T-helper 1 cell treated with Interleukin-12 subunit alpha and Interleukin-12 subunit beta and Interleukin-4 antibody, amounts not matched to agents 30 ng/mL and 1 ng/mL, for 36 hours (primary cell): ENCODE measurements around the gene POLR2B. TPM values are rescaled to one million over a fixed set of nuclear protein-coding genes. Genes with fewer than 3 reads are reported as not detected.
"Not testable (repeated sequence)": the region's sequence is repeated elsewhere in the genome, so short reads cannot be mapped to it uniquely, and the experiment has no call there.

Experiments
- intact Hi-C: fragments of 100-400 bp; cut with micrococcal nuclease; formaldehyde crosslinking; loops from one replicate; pipeline ENCODE4 v1.15.1; 2024
- total RNA-seq: library from RNA; stranded (reverse); gene quantifications from 2 replicates; pipeline ENCODE4 v1.2.3, GENCODE V29; 2022

The POLR2B gene
- total RNA-seq, 1 donor from 2014 or later = 113 TPM

DNA sequence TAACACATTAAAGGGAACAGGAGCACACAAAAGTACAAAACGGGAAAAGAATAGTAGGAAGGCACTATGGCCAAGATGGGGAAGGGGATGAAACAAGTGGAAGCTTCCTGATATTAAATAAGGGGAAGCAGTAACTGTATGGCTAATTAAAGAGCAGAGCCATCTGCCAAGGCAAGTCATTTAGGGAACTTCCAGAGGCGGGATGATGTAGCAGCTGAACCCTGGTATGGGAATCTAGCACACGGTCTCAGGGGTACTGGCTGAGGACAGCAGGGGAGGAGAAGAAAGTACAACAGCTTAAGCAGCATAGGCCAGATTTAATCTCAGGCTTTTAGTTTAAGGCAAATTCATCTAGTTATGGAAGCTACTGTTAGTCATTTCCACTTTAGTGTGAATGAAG, 72.4 kb downstream of the POLR2B start:
- intact Hi-C loops = no loop called here

DNA sequence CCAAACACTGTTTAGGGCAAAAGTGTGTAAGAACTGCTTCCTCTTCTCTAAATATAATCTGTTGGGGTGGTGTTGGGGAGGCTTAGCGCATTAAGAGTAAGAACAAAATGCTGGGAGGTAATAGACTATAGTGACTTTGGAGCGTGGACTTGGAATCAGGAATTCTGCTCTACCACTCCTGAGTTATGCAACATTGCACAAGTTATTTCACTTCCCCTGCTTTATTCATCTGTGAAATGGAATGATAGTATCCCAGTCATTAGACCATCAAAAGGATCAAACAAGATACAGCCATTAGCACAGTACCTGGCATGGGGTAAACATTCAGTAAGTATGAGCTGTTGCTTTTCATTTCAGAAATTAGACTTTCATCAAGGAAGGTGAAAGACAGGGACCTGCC, 72.8 kb downstream of the POLR2B start:
- intact Hi-C loops = no loop called here

DNA sequence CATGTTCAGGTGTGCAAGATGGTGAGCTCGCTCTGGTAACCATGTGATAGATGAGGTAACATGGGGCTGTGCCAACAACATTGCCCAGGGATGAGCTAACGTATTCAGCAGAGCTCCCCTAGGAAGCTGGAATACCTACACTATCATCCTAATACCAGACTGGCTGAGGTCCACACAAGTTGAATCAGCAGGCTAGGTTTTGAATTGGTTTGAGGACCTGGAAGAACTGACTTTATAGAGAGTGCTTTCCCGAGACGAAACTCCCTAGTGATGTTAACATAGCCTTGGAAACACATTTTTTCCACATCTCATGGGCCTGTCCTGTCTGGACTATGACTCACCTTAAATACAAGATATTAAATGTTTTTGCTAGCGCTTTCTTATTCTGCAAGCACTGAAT, 74.8 kb downstream of the POLR2B start:
- intact Hi-C loops = no loop called here

DNA sequence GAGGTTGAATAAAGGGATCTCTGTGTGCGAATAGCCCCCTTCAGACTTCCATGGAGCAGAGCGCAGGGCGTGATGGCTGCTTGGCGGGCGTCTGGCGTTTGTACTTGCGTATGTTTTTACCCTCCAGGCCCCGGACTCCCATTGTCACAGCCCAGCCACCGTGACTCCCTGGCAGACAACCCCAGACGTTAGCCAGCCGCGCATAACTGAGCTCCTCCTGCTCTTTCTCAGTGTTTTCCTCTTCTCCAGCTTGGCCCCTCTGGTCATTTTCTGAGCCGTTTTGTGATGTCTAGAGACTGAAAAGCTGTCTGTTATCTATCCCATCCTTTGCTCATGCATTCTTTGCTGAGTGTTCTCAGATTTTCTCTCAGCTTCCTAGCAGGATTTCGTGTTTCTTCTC, 77.2 kb downstream of the POLR2B start:
- intact Hi-C loops = no loop called here

DNA sequence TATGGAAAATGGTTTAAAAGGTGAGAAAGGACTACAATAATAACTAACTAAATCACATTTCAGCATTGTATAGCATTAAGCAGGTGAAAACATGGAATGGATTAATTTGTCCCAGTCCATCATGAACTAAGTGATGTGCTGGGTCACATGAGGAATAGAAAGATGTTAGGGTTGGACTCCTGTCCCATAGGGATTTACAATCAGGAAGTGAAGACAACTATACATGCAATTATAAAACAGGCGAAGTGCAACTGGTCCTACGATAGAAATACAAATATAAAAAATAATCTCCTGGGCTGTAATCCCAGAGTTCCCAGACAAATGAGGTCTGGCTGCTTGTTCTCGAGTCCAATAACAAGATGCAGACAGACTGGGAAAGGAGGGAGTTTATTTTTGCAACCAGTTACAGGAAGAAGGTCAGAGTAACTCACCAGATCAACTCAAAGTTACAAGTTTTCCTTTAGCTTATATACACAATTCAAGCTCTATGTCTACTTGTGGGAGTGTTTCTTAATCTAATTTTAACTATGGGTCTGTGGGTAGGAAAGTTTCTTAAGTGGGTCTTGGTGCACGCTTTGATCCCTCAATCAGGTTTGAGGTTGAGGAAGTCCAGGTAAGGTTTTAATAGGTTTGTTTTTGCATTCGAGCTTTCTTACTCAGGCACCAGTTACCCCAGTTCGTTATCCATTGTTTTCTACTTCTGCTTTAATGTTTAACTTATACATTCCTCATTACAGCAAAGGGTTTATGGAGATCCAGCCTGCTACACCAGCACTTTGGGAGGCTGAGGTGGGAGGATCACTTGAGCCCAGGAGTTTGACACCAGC, 81.4 kb downstream of the POLR2B start:
- intact Hi-C loops = no loop called here

DNA sequence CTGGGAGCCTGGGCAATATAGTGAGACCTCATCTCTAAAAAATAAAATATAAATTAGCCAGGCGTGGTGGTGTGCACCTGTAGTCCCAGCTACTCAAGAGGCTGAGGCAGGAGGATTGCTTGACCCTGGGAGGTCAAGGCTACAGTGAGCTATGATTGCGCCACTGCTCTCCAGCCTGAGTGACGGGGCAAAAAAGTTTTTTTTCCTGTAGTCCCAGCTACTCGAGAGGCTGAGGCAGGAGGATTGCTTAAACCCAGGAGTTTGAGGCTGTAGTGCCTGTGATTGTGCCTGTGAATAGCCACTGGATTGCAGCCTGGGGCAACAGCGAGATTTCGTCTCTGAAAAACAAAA, 82.0 kb downstream of the POLR2B start:
- intact Hi-C loops = not testable (repeated sequence)

DNA sequence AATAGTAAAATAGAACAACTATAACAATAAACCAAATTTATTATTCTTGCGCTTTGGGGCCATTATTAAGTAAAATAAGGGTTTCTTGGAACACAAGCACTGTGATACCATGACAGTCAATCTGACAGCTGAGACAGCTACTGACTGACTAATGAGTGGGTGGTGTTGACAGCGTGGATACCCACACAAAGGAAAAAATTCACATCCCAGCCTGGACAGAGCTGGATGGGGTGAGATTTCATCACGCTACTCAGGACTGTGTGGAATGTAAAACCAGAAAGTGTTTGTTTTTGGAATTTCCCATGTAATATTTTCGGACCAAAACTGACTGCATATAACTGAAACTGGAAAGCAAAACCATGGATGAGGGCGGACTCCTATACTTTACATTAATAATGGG, 82.7 kb downstream of the POLR2B start:
- intact Hi-C loops = no loop called here

DNA sequence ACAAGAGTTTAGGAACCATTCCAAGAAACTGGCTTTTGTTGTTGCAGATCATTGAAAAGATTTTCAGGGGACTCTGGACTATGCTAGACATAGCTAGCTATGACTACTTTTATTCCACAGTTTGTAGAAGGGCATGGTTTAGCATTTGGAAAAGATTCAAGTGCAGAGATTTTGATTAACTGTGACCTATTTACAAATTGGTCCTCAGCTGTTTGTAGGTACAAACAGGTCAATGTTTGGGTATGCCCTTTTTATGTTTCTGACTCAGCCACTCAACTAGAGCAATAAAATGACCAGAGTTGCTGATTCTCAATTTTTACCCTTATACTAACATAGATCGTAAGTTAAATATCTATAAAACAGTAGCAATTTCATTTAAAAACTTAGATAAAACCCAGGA, 84.8 kb downstream of the POLR2B start:
- intact Hi-C loops = no loop called here

DNA sequence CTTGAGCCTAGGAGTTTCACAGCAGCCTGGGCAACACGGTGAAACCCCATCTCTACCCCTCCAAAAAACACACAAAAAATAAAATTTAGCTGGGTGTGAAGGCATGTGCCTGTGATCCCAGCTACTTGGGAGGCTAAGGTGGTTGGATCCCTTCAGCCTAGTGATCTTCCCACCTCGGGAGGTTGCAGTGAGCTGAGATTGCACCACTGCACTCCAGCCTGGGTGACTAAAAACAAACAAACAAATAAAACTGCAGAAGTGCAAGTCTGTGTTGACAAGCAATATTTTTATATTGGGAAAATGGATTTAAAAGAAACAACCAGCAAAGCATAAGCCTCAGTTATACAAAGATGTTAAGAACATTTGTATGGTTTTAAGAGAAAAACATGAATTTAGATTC, 85.4 kb downstream of the POLR2B start:
- intact Hi-C loops = no loop called here

DNA sequence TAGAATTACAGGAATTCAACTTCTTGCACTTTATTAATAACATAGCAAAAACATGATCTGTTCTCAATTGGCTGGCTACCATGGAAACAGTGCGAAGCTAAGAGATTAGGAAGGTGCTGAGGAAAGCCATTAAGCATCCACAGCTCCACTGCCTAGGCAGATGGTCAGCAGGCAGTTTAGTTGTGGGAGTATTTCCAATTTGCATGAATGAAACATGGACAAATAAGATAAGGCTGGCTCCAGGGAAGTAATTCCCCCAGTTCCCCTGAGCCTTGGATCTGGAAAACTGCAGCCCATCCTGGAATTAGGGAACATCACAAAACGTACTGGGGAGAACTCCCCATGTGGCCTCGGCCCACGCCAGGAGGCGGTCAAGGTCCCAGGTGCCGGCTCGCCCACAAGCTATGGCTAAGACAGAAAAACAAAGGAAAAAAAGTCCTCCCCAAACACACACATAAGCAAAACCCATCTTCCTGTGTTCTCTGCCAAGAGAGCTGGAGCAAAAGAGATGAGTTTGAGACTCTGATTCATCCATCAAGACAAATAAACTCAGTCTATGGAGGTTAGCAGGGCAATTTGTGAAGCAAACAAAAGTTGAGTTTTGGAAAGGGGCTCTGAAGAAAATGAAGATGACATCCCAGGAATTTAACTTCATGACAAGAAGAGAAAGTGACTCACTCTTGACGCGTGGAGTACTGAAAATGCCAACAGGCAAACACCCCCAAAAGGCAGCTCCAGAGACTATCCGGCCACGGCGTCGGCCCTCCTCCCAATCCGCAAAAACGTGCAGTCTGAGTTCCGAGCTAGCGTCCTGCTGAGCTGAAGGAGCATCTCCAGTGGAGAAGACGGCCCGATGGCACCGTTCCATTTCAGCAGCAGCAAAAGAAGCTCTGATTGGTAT, 86.4 kb downstream of the POLR2B start:
- intact Hi-C loops = no loop called here

DNA sequence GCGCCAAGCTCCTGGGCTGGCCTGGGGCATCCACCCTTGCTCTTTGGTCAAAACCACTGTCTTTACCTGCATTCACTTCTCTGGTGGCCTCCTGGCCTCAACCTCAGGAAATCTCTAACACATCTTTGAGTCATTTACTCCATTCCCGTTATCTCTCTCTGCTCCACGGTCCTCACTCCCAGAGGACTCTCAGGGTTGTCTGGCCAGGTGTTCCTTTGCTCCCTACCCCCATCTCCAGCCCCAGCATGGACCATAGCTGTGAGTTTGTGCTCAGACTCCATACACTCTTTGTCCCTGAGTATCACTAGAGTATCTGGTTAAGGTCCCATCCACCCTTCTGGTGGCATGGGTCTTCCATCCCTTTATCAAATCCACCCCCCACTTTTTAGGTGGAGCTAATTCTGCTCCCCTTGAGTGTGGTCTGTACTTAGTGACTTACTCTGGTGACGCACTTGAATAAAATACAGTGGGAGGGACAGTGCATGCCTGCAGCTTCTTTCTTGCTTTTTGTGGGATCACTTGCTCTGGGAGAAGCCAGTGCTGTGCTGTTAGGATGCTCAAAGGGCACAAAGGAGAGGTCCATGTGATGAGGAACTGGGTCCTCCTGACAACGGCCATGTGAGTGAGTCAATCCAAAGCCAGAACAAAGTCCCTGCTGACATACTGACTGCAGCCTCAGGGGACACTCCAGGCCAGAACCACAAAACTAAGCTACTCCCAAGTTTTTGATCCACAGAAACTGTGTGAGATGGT, 87.2 kb downstream of the POLR2B start:
- intact Hi-C loops = no loop called here

DNA sequence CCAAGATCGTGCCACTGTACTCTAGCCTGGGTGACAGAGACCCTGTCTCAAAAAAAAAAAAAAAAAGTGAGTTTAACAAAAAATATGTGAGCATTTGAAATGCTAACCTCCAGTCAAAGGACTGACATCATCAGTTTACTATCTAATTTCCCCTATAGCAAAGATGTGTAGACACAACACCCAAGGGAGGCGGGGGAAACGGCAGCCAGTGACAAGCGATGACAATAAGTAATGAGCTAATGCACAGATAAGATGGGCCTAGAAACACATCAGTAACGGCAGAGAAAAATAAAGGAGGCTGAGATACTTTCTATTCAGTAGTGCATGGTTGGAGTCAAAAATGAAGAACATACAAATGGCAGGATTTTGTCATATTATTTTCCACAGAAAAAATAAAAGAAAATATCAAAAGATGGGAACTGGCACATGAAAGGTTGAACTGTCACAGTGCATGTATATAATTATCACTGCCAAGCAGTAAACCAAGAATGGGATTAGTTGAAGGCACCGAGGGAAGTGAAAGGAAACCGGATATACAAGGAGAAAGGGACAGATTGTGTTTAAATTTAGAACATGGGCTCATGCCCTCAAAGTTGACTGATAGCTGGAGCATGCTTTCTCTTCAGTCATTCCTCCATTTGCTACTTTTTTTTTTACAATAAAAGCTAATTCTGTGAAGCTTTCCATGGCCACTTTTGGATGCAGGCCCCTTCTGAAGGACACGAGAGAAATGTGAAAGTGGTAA, 89.7 kb downstream of the POLR2B start:
- intact Hi-C loops = no loop called here

DNA sequence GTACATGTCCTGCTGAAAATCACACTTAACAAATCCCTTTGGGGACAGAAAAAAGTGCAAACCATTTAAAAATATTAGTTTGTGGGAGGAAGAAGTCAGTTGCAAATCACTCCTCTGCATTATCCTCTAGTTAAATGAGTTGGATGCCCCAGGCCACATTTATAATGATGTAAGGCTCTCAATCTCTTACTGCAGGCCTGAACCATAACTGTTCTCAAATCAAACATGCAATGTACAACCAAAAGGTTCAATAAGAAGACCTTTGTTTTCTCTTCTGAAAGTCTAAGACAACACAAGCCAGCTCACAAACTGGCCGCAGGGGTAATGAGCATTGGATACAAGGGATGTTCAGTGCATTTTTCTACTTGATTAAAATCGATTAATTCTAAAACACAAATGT, 91.8 kb downstream of the POLR2B start:
- intact Hi-C loops = no loop called here

DNA sequence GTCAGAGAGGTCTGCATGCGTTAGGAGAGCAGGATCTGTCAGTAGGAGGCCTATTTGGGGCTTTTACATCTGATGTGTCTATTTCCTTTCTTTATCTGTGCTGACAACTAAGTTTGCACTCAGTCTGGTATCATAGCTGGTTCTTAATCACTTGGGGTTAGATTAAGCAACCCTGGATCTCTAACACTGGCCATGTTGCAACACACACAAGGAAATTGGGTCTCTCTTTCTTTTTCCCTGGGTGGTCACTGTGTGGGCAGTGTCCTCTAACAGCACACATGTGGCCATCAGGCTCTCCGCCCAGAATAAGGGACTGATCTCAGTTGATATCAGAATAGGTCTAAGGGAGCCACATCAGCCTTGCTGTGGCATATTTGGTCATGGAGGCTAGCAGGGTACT, 92.6 kb downstream of the POLR2B start:
- intact Hi-C loops = no loop called here

DNA sequence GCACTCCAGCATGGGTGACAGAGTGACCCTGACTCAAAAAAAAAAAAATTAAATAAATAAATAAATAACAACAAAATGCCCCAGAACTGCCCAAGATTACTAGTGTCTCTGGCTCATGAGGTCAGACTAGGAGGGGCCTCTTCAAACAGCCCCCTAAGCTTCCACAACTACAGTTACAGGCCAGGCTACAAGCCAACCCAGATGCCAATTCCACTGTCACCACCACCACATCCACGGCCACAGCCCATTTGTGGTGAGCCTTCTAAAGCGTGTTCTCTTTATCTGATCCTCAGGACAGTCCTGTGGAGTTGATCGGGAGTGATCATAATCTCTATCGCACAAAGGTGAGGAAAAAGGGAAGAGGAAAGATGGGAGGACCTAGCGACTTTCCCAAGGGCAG, 94.9 kb downstream of the POLR2B start:
- intact Hi-C loops = no loop called here

DNA sequence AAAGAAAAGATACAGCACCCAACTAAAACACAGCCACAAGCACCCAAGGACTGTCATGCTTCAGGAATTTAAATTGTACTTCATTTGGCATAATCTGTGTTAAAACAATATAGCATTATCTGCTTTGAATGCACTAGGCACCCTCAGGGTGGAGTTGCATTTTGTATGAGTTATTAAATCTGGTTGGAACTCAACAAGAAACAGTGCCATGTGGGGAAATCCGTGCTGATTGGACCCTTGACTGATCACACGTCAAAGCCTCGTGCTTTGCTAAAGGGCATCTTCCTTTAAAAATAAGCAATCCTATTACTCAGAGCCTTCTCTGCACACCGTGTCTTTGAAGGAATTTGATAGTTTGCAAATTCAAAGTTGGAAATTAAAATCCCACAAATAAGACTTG, 96.0 kb downstream of the POLR2B start:
- intact Hi-C loops = no loop called here

DNA sequence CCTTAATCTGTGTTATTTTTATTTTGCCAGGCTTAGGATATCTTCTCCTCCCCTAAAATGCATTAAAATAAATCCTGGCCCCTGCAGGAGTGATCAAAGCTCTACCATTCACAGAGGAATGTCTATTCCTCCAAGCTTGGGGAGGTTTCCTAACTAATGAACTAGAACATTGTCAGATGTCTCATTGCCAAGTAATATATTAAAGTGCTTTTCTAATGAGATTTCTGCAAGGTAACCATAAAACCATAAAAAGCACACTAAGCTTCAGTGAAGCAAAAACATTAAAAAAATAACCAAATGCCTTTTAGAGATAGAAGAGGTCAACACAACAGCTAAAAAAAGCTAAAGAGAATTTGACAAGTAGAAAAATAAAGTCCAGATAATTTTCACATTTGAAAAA, 96.7 kb downstream of the POLR2B start:
- intact Hi-C loops = no loop called here

DNA sequence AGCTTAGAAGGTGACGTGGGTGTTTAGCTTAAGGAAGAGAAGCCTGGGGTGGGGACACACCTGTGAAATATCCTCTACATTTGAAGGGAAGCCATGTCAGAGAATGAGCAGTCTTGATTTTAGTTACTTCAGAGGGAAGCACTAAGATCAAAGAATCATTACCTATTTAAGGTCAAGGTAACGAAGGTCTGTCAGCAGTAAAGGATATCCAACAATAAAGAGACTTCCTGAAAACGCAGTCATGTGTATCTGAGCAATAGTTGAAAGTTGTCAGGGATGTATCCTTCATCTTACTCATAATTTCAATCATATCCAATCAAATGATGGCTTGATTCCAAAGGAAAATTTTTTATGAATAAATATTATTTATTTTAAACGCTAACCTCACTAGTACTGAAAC, 98.0 kb downstream of the POLR2B start:
- intact Hi-C loops = no loop called here

DNA sequence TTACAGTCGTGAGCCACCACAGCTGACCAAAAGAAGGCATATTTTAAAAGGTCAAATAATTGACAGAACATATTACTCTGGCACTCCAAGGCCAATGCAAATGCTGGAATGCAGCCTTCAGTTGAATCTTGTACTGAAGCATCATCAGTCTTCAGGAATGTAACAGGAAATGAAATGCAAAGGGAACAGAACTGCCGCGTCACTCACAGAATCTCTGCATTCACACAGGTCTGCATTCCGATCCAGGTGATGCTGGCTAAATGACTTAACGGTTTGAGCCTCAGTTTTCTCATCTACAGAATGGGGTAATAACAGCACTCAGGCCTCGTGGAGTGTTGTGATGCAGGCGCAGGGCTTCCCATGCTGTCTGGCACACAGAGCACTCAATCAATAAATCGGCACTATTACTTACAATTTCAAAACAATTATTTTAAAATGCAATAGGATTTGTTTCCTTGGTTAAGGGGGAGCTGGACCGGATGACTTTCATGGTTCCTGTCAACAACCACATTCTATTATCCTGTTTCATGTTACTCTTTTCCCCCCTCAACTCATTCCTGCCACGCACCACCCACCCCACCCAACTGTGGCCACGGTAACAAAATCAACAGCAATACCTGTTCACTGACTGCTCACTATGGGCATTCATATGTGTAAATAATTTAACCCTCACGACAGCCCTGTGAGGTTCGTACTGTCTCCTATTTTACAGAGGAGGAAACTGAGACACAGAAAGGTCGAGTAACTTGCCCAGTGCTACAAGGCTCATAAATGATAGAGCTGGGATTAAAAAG, 99.1 kb downstream of the POLR2B start:
- intact Hi-C loops = no loop called here
